NOMO-1 treated with DMSO at 0.1 percent for 48 hours (cell line): ENCODE data around the gene GLYAT.
"Not testable (repeated sequence)": the region's sequence is repeated elsewhere in the genome, so short reads cannot be mapped to it uniquely, and the experiment has no call there.

Source experiments
- DNase-seq: peaks from one replicate; lab custom pipeline; 2025; ENCODE audit not compliant: unreplicated experiment; lab: John Stamatoyannopoulos, UW

Gene GLYAT

DNA sequence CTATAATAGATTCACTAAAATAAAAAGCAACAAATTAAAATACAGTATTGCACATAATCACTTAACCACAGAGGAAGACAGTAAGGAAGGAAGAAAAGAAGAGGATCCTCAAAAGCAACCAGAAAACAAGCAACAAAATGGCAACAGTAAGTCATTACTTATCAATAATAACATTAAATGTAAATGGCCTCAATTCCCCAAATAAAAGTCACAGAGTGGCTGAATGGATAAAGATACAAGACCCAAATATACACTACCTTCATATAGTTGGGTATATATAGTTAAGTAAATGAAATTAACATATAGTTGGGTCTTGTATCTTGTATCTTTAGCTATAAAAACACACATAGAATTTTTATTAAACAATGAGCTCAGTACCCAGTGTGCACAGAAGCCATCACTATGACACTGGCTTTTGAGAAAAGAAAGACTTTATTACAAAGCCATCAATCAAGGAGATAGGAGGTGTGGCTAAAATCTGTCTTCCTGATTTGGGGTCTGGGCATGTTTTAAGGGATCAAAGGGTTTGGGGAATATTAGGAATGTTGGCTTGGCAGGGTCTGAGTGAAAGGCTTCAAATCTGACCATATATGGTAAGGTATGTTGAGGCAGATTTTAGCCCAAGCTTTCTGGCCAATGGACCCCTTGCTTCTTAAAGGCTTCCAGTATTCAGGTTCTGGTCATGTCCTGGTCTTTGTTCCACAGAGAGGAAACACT lies 13.4 kb upstream of the GLYAT start:
- DNase-seq: no peak

DNA sequence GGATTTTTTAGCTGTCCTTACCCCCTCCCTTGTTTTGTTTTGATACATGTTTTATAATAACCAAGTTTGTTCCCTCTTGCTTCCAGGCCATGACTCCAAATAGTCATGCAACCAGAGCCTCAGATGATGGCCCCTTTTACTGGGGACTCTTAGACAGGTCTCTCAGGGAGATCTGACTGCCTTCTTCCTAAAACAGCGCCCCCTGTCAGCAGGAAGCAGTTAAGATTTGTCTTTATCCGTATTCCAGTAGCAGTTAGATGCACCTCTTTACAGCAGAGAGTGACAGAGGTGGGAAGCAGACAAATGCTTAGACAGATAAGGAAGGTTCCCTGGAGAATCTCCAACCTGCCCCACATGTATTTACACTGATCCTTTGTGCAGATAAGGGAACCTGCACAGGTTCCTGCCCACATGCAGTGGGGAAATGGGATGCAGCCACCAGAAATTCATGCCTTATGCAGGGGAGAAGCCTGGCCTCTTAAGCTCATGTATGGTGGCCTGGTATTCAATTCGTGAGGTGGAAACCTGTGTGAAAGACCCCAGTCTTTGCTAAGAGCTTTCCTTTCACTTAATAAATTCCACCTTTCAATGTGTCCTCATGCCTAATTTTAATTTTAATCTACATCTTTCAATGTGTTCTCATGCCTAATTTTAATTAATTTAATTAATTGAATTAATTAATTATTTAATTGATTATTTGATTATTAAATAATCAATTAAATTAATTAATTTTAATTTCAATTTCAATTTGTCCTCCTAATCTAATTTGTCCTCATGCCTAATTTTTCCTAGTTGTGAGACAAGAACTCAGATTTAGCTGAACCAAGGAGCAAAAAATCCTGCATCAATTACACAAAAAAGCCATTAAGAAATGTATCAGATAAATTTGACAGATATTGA lies 11.5 kb upstream of the GLYAT start:
- no peak for DNase-seq

DNA sequence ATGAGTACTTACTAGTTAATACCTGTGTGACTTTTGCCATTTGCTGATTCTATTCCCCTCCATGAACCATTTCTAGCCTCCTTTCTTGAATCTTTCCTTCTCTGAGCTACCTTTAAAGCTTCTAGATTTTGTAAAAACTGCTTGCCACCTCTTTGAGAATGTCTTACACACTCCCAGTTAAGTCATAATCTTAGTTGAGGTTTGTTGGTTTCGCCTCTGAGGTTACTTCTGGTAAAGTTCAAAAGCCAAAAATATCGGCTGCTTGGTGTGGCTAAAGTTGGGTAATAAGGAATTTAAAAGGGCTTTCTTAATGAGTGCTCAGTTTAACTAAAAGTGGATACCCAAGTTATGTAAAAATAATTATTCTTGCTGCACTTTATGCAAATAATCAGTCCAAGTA lies 10.4 kb upstream of the GLYAT start:
- DNase-seq: no peak

DNA sequence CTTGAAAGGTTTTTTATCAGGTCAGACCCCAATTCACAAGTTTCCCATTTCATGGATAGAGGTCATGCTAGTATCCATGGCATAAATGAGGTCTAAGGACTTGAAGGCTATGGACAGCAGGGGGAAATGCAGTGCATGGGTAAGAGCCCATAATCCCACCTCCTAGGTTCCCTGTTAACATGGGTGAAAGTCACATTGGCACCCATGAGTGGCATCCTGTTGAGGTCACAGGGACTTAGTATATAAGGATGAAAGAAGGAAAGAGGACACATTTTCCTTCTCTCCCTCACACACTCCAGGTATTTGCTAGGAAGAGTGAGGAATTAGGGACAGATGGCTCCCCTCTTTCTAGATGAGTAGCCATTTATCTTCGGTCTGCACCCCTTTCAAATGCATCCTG lies 9.4 kb upstream of the GLYAT start:
- no peak for DNase-seq

DNA sequence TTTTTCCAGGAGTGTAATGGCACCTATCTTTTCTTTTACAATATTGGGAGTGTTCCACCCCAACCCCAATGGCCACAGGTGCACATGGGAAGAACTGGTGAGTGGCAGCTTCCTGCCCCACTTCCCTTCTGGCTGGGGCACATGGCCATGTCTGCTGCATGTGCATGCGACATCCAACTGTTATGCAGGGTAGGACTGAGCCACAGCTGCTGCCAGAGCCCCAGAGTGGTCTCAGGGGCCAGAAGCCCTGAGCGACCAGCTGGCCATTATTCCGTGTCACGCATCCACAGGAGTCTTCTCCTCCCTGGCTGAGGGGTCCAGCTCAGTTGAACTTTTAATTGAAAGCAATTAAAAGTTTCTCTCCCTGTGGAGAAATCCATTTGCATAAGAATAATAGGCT lies 8.7 kb upstream of the GLYAT start:
- DNase-seq: no peak

DNA sequence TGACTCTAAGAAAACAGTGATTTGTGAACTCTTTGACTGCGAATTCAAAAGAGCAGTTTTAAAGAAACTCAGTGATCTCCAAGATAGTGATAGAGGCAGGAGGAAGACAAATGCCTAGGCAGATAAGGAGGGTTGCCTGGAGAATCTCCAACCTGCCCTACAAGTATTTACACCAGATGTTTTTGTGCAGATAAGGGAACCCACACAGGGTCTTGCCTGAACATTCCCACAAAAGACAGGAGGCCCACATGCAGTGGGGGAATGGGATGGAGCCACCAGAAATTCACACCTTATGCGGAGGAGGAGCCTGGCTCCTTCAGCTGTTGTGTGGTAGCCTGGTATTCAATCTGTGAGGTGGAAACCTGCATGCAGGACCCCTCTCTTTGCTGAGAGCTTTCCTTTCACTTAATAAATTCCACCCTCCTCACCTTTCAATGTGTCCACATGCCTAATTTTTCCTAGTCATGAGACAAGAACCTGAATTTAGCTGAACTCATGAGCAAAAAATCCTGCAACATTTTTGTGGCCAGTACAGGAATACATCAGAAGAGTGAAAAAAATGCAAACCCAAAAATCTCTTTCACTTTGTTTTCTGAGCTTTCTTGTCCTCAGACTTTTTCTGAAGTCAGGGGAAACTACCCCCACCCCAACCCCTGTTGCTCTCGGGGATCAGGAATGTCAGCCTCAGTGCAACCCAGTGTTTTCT lies 8.1 kb upstream of the GLYAT start:
- DNase-seq: no peak

DNA sequence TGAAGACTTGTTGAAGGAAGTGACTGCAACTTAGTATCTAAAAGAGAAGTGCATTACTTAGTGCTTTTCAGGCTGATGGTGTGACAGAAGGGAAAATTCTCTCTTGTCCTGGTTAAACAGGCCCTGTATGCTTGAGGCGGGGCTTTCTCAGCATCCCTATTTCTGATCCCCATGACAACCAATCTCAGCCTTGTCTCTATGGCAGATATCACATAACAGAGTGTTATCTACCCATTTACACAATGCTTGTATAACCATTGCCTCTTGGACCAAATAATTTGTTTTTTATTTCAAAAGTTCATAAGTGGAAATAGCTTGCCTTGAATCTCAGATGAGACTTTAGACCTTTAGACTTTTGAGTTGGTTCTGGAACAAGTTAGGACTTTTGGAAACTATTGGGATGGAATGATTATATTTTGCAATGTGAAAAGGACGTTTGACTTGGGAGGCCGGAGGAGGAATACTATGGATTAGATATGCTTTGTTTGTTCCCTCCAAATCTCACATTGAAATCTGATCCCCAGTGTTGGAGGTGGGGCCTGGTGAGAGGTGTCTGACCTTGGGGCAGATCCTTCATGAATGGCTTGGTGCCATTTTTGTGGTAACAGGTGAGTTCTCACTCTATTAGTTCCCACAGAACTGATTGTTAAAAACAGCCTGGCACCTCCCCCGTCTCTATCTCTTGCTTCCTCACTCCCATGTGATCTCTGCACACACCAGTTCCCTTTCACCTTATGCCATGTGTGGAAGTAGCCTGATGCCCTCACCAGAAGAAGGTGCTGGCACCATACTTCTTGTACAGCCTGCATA lies 3.1 kb upstream of the GLYAT start:
- no peak for DNase-seq

DNA sequence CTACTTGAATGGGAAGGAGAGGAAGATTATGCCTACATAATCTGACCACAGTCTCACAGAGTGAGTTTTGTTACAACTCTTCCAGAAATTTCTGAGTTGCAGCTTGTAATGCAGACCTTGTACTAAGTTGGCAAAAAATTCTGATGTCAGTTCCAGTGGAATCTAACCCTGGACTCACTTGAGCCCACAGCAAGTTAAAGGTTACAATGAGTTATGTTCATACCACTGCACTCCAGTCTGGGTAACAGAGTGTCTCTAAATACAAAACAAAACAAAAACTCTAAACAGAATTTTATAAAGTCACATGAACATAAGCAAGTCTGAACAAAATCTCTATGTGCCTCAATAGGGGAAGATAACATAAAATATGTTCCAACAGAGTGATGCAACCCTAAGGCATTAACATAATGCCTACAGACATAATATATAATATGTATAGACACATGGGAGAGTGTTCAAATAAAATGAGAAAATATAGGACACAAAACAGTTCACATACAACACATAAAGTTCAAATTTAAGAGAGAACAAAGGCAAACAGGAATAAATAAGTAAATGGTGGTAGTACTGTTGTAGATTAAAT lies 1.1 kb downstream of the GLYAT start:
- DNase-seq: no peak

DNA sequence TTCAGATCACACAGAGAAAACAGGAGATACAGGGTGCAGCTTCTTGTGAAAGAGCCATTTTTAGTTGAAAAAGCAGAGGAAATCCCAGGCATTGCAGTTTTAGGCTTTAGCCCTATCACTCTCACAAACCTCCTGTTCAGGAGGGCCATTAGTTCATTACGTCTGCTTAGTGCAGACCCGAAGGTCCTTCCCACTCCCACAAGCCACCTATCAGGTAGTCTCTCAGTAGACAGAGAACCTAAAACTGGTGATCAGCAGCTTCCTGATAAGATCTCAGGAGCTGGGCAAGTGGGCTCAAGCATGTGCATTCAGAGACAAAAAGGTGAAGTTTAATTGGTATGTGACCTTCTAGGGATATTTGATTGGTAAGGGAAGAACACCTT lies 4.3 kb downstream of the GLYAT start:
- DNase-seq: no peak

DNA sequence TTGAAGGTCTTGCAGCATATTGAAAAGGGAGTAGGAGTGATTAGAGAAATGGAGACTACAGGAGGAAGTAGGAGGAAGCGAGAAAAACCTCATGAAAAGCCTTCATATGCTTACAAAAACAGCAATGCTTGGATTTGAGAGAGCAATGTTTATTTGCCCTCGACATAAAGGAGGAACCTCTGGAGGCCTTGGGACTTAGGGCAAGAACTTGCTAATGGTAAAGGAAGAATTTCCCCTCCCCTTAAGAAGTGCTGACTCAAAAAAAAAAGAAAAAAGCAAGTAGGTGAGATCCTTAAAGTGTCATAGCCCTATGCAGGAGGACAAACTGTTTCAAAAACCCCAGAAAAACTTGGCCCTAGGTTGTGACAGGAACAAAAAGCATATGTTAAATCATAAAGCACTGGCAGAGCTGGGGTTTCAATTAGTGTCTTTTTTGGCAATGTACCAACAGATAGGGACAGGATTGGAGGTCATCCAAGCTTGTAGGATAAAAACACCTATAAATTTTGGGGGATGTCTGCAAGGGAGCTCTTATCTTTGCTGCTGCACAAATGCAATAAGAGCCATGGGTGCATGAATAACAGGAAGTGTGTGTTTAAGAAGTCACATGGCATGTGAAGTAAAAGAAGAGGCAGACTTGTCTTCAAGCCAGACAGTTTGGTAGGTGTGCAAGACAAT lies 4.9 kb downstream of the GLYAT start:
- DNase-seq: peak; percentile 67

DNA sequence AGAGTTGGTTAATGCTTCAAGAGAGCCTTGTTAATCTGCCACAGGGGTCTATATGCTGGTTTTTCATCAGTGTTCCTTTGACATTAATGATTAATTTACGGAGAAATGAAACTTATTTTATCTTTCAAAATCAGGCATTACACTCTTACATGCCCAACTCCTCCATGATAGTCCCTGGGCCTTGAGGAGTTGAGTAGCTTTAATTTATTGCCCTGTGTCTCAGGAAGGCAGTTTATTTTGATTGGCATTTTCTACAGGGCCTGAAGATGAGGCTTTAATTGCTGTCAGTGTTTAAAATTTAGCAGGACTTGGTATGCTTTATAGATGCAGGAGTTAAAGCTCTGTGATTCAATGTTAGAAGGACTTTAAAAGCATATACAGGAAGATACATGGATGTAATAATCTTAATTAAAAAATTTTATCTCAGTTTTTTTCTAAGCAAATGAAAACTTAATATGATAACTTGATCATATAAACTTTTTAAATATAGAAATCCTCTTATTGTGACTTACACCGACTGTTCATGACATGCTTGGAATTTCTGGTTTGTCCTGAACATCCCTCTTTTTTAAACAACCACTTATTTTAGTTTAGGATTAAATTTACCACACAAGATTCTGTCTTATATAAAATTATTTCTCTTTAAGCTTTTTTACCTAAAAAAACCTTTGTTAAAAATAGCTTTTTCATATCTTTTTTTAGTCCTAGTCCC lies 12.2 kb downstream of the GLYAT start:
- no peak for DNase-seq

DNA sequence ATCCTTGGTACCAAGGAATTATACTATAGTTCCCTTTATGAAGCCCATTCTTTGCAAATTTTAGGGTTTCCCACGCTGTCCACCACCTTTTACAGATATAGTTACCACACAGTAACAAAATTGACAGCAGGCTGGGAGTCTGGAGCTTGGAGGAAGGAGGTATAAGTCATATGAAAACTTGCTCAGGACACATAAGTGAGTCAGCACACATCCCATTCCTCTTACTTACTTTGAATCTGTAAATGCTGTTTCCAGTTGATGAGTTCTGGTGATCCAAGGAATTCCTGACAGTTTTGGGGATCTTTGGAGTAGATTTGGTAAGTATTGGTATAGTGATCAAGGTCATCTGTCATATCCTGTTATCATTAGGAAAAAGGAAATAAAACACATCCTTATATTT lies 19.2 kb downstream of the GLYAT start:
- no peak for DNase-seq

DNA sequence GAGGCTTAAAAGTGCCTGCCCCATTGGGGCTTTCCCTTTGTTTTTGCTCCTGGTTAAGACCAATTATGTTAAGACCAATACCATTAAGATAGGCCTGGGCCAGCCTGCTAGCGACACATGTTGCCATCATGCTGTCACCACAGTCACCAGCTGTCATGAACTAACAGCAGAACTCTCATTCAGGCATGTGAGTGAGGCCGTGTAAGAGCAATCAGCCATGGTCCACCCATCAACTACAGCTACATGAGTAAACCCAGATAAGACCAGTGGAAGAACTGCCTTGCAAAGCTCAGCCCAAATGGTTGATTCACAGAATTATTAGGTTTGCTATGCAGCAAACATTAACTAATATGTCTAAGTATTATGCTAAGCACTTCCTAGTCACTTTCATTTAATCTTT lies 19.9 kb downstream of the GLYAT start:
- no peak for DNase-seq

DNA sequence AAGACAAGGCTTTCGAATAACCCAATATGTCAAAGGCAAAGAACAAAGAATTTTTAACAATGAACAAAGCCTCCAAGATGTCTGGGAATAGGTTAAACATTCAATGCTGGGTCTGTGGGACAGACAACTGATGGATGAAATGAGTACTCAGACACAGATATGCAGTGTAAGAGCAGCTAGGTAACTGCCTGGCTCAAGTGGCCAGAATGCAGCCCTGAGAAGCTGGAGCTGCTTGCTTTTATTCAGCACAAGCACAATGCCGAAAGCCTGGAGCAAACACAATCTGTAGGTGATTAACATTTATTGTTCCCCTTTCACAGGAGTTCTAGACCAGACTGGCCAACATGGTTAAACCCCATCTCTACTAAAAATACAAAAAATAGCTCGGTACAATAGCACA lies 24.0 kb downstream of the GLYAT start:
- no peak for DNase-seq

DNA sequence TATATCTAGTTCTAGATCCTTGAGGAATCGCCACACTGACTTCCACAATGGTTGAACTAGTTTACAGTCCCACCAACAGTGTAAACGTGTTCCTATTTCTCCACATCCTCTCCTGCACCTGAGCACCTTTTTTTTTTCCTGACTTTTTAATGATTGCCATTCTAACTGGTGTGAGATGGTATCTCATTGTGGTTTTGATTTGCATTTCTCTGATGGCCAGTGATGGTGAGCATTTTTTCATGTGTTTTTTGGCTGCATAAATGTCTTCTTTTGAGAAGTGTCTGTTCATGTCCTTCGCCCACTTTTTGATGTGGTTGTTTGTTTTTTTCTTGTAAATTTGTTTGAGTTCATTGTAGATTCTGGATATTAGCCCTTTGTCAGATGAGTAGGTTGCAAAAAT lies 34.9 kb downstream of the GLYAT start:
- not testable (repeated sequence) for DNase-seq

DNA sequence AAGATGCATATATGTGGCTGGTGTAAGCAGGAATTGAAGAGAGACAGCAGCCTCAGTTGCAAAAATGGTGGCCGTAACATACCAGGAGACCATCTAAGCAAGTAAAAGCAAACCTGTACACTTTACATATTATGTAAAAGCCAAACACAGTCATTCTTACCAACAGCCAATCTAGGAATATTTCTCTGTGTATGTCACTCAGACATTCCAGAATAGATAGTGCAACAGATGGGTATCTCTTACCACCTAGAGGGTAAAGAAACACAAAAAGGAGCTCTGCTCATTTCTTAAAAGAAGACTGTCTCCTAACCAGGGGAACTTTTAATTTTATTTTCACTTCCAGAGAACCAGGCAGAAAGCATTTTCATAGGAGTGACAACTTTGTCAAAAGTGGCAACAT lies 38.7 kb downstream of the GLYAT start:
- DNase-seq: no peak

DNA sequence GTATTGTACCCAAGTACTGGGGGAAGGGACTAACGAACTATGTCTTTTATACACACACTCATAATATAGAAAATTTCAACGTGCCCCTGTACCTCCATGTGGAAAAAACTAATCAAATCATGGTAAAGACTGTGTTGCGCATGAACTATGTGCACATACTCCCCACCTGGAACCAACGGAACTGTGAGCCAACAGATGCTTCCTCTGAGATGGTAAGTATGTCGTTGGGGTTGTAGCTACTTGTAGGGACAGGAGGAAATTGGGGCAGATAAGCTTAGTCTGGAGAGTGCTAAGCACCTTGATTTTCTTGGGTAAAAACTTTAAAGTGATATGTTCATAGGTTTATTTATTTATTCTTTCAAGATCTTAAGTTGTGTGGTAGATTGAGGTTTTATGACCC lies 40.1 kb downstream of the GLYAT start:
- no peak for DNase-seq

DNA sequence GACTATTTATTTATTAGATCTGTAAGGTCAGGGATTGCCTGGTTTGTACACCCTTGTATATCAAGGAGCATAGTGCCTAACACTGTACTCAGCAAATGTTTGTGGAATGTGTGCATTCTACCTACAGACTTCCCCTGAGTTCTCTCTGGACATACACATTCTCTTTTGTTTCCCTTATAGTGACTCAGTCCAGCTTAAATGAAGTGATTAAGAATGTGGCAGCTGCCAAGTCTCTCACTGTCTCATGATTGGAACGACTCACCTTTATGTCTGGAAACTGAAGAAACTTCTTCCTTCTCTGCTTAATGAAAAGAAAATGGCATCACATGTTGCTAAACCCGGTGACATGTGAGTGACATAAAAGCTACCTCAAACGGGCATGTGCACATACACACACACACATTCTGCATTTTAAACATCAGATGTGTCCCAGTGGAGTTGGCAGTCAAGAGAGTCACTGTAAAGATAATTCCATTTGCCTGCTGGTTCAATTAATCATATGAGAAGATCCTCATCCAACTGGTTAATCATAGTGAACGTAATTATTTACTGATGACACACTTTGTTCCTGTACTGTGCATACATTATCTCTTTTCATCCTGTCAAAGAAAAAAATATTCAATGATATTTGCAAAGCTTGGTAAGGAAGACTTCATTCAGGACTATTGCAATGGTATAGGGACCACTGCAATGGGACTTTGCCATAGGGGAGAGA lies 42.8 kb downstream of the GLYAT start:
- no peak for DNase-seq
